ENCODE measurements around the gene QRFP. TPM values are rescaled to one million over a fixed set of nuclear protein-coding genes. Genes with fewer than 3 reads are reported as not detected.

The QRFP gene
- polyA plus RNA-seq, 2 of the 4 experiments (the other 2 are of a cell fraction) = not detected

GRCh38 chr9:130858739-130859705 is 37.6 kb downstream of the QRFP start:
- FAIRE-seq (no peak), DNase-seq (ENCODE audit: low read depth in 1 of 2, low spot score in 1 of 2) (no peak), ATAC-seq (no peak)
- Histone ChIP-seq H3K4me1 (peaks cover 22% of the 10 kb centered on the region), H3K4me2 (no peak overlapping the region), H3K9me3 (no peaks in the 10 kb centered on the region), H3K27ac (no peak overlapping the region), H3K4me3 (no peak overlapping the region)
- 91% methylated on average over 20 of the region's 20 CpGs for WGBS (ENCODE audit: missing lambda C conversion rate)
- ChIA-PET POLR2A (no interaction called here), CTCF (interaction anchor here (0.7 to 15.3 kb wide), 11 partner anchors 7 to 398 kb away, joined by 3 to 454 read pairs (median 10); partner anchors contain the start of gene ABL1)
- TF ChIP-seq ATOH8 (CRISPR knock-in tag; IDR thresholded peaks at IDR 0.05; ENCODE audit: low read depth) (no peak), MAFK (IDR thresholded peaks at IDR 0.05; ENCODE audit: partially characterized antibody) (peak; percentile 51), PBX3 (IDR thresholded peaks at IDR 0.05) (no peak)

- Histone ChIP-seq H3K4me2 (peak overlapping the region; percentile 8; the same call in 1 of the 3 replicates), H3K9me3 (no peaks in the 10 kb centered on the region), H3K4me1 (peaks cover 22% of the 10 kb centered on the region), H3K27ac (no peak overlapping the region; a peak in 1 of 6 replicates), H3K4me3 (no peak overlapping the region)
- CTCF ChIA-PET = interaction anchor here (0.7 to 15.3 kb wide), 13 partner anchors 8 to 397 kb away, joined by 3 to 454 read pairs (median 9); partner anchors contain the start of gene ABL1
- POLR2A ChIA-PET = no interaction called here
- ATAC-seq (peak in 1 of 2 experiments; percentile 30; a peak in 3 of 6 replicates), FAIRE-seq (no peak), DNase-seq (ENCODE audit: low read depth in 1 of 2, low spot score in 1 of 2) (no peak)
- TF ChIP-seq NR3C1 (IDR thresholded peaks at IDR 0.05) = no peak
- TF ChIP-seq CHD4 (IDR thresholded peaks at IDR 0.05; ENCODE audit: borderline replicate concordance) = no peak
- TF ChIP-seq FOSB (CRISPR knock-in tag; IDR thresholded peaks at IDR 0.05) = no peak
- no peak for TF ChIP-seq SMC3 (IDR thresholded peaks at IDR 0.05)
- no peak for TF ChIP-seq ZNF302 (CRISPR knock-in tag; IDR thresholded peaks at IDR 0.05)
- WGBS (ENCODE audit: missing lambda C conversion rate) = 65% methylated on average over 22 of the region's 22 CpGs
Measured at GRCh38 chr9:130857864-130858738, 38.5 kb downstream of the QRFP start.

GRCh38 chr9:130856474-130856873 is 40.1 kb downstream of the QRFP start:
- Histone ChIP-seq H3K27ac (no peak overlapping the region), H3K4me2 (no peak overlapping the region)
- CTCF ChIA-PET = interaction anchor here (0.6 to 28.2 kb wide), 7 partner anchors 8 to 149 kb away, joined by 3 to 397 read pairs (median 4); no protein-coding TSS in a partner anchor

More at GRCh38 chr9:130856474-130856873, 40.1 kb downstream of the QRFP start:
- no peak for FAIRE-seq
- Histone ChIP-seq H3K9me3 (no peaks in the 10 kb centered on the region), H3K4me1 (peaks cover 22% of the 10 kb centered on the region), H3K4me3 (no peak overlapping the region)
- ATAC-seq = no peak
- DNase-seq (ENCODE audit: low read depth in 1 of 2, low spot score in 1 of 2) = no peak
- POLR2A ChIA-PET = no interaction called here
- no peak for TF ChIP-seq NPAS2 (CRISPR knock-in tag; IDR thresholded peaks at IDR 0.05; ENCODE audit: borderline replicate concordance)
- no peak for TF ChIP-seq HMGXB4 (CRISPR knock-in tag; IDR thresholded peaks at IDR 0.05; ENCODE audit: borderline replicate concordance)
- TF ChIP-seq ZFP36 (IDR thresholded peaks at IDR 0.05; ENCODE audit: borderline replicate concordance, partially characterized antibody) = no peak
- TF ChIP-seq CTCF (IDR thresholded peaks at IDR 0.05) = no peak
- no peak for TF ChIP-seq ZNF302 (CRISPR knock-in tag; IDR thresholded peaks at IDR 0.05)
- WGBS (ENCODE audit: missing lambda C conversion rate) = 84% methylated on average over 8 of the region's 8 CpGs

Data from A549 (cell line).